ENCODE data around the gene MGST3.
"Not testable (repeated sequence)": the region's sequence is repeated elsewhere in the genome, so short reads cannot be mapped to it uniquely, and the experiment has no call there.

Gene MGST3

DNA sequence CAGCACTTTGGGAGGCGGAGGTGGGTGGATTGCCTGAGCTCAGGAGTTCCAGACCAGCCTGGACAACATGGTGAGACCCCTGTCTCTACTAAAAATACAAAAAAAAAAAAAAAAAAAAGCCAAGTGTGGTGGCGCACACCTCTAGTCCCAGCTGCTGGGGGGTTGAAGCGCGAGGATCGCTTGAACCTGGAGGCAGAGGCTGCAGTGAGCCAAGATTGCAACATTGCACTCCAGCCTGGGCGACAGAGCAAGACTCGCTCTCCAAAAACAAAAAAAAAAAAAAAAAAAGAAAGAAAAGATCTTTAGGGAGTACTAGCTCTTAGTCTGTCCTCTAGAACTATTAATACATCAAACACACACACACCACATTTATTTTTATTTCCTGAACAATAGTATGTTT is 70.9 kb downstream of the MGST3 start:
- DNase-seq = not testable (repeated sequence)

DNA sequence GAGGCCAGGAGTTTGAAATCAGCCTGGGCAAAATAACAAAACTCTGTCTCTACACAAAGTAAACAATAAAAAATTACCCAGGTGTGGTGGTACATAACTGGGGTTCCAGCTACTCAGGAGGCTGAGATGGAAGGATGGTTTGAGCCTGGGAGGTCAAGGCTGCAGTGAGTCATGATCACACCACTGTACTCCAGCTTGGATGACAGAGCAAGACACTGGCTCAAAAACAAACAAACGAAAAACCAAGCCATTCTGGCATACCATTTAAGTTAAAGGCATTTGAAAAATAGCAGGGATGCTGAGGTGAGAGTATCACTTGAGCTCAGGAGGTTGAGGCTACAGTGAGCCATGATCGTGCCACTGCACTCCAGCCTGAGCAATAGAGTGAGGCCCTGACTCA is 72.6 kb downstream of the MGST3 start:
- no peak for DNase-seq

Data from CD4-positive, alpha-beta T cell treated with Interleukin-17A for 4 hours (primary cell).